Epithelial cell of esophagus (primary cell): ENCODE measurements around the gene NXT1.

Source experiments
- DNase-seq: peaks from one replicate; pipeline ENCODE4 v3.0.0; 2010; ENCODE audit warnings: low read depth
- H3K4me3 ChIP-seq: 2 replicates; pipeline ENCODE4 v1.5.1; 2011; ENCODE audit warnings: mild to moderate bottlenecking, low read length, control low read depth
- CTCF ChIP-seq: IDR thresholded peaks from 2 replicates; pipeline ENCODE4 v1.5.1; 2011; ENCODE audit warnings: low read depth, mild to moderate bottlenecking, low read length, control low read depth, inconsistent platforms; ENCODE audit not compliant: insufficient read depth; ENCODE audit errors: missing control alignments

NXT1 gene

GRCh38 chr20:23369072-23369823 lies 18.7 kb downstream of the NXT1 start:
- TF ChIP-seq CTCF: no peak
- no peak for DNase-seq
- no peak overlapping the region for H3K4me3 ChIP-seq

GRCh38 chr20:23370274-23370673 lies 19.7 kb downstream of the NXT1 start:
- TF ChIP-seq CTCF: no peak
- no peak overlapping the region for H3K4me3 ChIP-seq
- DNase-seq: no peak

- H3K4me3 ChIP-seq: no peak overlapping the region
- no peak for TF ChIP-seq CTCF
- DNase-seq: no peak
These were observed 20.3 kb downstream of the NXT1 start for GRCh38 chr20:23370873-23371272.

GRCh38 chr20:23371496-23371895 lies 20.9 kb downstream of the NXT1 start:
- no peak for DNase-seq
- TF ChIP-seq CTCF: no peak
- H3K4me3 ChIP-seq: no peak overlapping the region

- no peak overlapping the region for H3K4me3 ChIP-seq
- DNase-seq: no peak
- no peak for TF ChIP-seq CTCF
These were observed 23.9 kb downstream of the NXT1 start for GRCh38 chr20:23374441-23374840.

- no peak for TF ChIP-seq CTCF
- H3K4me3 ChIP-seq: no peak overlapping the region
These were observed 25.2 kb downstream of the NXT1 start for GRCh38 chr20:23375827-23376226.

GRCh38 chr20:23379772-23380171 lies 29.2 kb downstream of the NXT1 start:
- no peak overlapping the region for H3K4me3 ChIP-seq
- DNase-seq: no peak
- TF ChIP-seq CTCF: no peak

More at GRCh38 chr20:23375827-23376226, 25.2 kb downstream of the NXT1 start:
- DNase-seq: no peak
